Spleen (tissue), 3 donors: ENCODE data around the gene KIF17.

Source experiments
- POLR2A ChIP-seq, 3 donors: fragments of 450-650 bp; IDR thresholded peaks; one replicate each; pipeline ENCODE4 v1.5.1; 2017; ENCODE audit warnings: antibody characterized with exemption in 3 of 3, mild to moderate bottlenecking in 1 of 3
- POLR2AphosphoS5 ChIP-seq, 3 donors: sonication (generic); formaldehyde crosslinking; IDR thresholded peaks; one replicate each; pipeline ENCODE4 v1.5.1; 2017; ENCODE audit warnings: antibody characterized with exemption in 3 of 3

- TF ChIP-seq POLR2A (IDR thresholded peaks at IDR 0.05) (no peak), POLR2AphosphoS5 (IDR thresholded peaks at IDR 0.05) (no peak)
Observed at GRCh38 chr1:20681999-20682398, 35.8 kb downstream of the KIF17 start.
